Prostate gland (tissue), 2 donors: ENCODE results near the gene STK24.

Source experiments
- POLR2A ChIP-seq: fragments of 450-650 bp; IDR thresholded peaks from one replicate; pipeline ENCODE4 v1.6.1; 2016; ENCODE audit warnings: antibody characterized with exemption, mild to moderate bottlenecking
- POLR2AphosphoS5 ChIP-seq: sonication (generic); formaldehyde crosslinking; IDR thresholded peaks from one replicate; pipeline ENCODE4 v1.6.1; 2017; ENCODE audit warnings: antibody characterized with exemption
- TF ChIP-seq, protein P1 (sequence below), 4 experiments: fragments of 200-600 bp in 2 of 4; fragments of 450-650 bp in 2 of 4; sonication (generic) in 2 of 4; IDR thresholded peaks; 1 replicate in 3 of 4; 2 replicates in 1 of 4; pipeline ENCODE4 v1.5.1; 2016 to 2019; ENCODE audit warnings: antibody characterized with exemption in 4 of 4, mild to moderate bottlenecking in 2 of 4, moderate library complexity in 2 of 4

DNA sequence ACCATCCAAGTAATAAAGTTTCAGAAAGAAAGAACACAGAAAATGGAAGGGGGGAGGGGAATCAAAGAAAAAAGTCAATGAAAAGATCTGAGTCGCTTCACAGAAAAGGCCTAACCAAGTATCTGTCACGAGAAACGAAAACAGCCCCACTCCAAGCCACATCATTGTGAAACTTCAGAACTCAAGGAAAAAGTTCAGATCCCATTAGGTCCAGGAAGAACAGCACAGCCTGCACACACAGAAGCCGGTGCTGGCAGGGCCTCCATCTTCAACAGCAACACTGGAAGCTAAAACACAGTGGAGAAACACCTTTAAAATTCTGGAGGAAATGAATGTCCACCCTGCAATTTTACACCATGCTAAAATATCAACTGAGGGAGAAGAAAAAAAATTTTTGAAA, 8.0 kb downstream of the STK24 start:
- TF ChIP-seq, protein P1, sequence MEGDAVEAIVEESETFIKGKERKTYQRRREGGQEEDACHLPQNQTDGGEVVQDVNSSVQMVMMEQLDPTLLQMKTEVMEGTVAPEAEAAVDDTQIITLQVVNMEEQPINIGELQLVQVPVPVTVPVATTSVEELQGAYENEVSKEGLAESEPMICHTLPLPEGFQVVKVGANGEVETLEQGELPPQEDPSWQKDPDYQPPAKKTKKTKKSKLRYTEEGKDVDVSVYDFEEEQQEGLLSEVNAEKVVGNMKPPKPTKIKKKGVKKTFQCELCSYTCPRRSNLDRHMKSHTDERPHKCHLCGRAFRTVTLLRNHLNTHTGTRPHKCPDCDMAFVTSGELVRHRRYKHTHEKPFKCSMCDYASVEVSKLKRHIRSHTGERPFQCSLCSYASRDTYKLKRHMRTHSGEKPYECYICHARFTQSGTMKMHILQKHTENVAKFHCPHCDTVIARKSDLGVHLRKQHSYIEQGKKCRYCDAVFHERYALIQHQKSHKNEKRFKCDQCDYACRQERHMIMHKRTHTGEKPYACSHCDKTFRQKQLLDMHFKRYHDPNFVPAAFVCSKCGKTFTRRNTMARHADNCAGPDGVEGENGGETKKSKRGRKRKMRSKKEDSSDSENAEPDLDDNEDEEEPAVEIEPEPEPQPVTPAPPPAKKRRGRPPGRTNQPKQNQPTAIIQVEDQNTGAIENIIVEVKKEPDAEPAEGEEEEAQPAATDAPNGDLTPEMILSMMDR (IDR thresholded peaks at IDR 0.05), result no peak
- TF ChIP-seq POLR2A (no peak), POLR2AphosphoS5 (no peak)
